ENCODE results near the gene ARHGDIB. TPM values are rescaled to one million over a fixed set of nuclear protein-coding genes. Genes with fewer than 3 reads are reported as not detected.
A peak's percentile ranks its signal among the peaks of the same experiment; 100 is the strongest.

ARHGDIB gene
- total RNA-seq = 10 to 100 TPM; 23.5 to 38.5 TPM
- long read RNA-seq, transcript ARHGDIB-201 (6 exons, 1,256 nt) = major isoform, 11 of 13 reads
- long read RNA-seq, partial matches to known transcripts = 0 of 13 reads
- long read RNA-seq, other reads (novel, unspliced or antisense) = 1 of 13 reads

- ATAC-seq (peak; percentile 72), DNase-seq (peak; percentile 48 to 49)
- intact Hi-C loops (cut with DNase I, micrococcal nuclease) = no loop called here
These were observed at the start of gene ARHGDIB for GRCh38 chr12:14961466-14962152. ARHGDIB (minus strand) TSS chr12:14961601; CDS start chr12:14950712, 10,889 bp downstream.

- DNase-seq = no peak
- intact Hi-C loops (cut with DNase I, micrococcal nuclease) = no loop called here
- ATAC-seq = no peak
These were observed 49.8 kb upstream of the ARHGDIB start for GRCh38 chr12:15011162-15011561.

GRCh38 chr12:15007551-15007950 lies 46.1 kb upstream of the ARHGDIB start:
- ATAC-seq (no peak), DNase-seq (no peak)
- intact Hi-C loops (cut with DNase I, micrococcal nuclease) = loop anchor here in 1 of 2 donors (10.0 kb wide), 1 partner anchor 147 kb away; no protein-coding TSS in a partner anchor

- ATAC-seq = no peak
- intact Hi-C loops (cut with DNase I, micrococcal nuclease) = loop anchor here in 1 of 2 donors (10.0 kb wide), 1 partner anchor 150 kb away; no protein-coding TSS in a partner anchor
These were observed 43.7 kb upstream of the ARHGDIB start for GRCh38 chr12:15005064-15005463.

GRCh38 chr12:15004421-15004820 lies 43.0 kb upstream of the ARHGDIB start:
- no peak for ATAC-seq
- no peak for DNase-seq
- intact Hi-C loops (cut with DNase I, micrococcal nuclease) = loop anchor here in 1 of 2 donors (5.0 to 10.0 kb wide), 2 partner anchors 150 to 213 kb away; no protein-coding TSS in a partner anchor

More at GRCh38 chr12:15005064-15005463, 43.7 kb upstream of the ARHGDIB start:
- DNase-seq = no peak

- intact Hi-C loops (cut with DNase I, micrococcal nuclease) = loop anchor here in 1 of 2 donors (5.0 to 10.0 kb wide), 2 partner anchors 153 to 215 kb away; no protein-coding TSS in a partner anchor
- peak in 1 of 2 donors; percentile 64 for DNase-seq
- ATAC-seq = no peak
These were observed 40.5 kb upstream of the ARHGDIB start for GRCh38 chr12:15001733-15002382.

- DNase-seq (no peak), ATAC-seq (no peak)
- intact Hi-C loops (cut with DNase I, micrococcal nuclease) = loop anchor here in 1 of 2 donors (5.0 to 10.0 kb wide), 2 partner anchors 154 to 217 kb away; no protein-coding TSS in a partner anchor
These were observed 39.2 kb upstream of the ARHGDIB start for GRCh38 chr12:15000575-15000974.

GRCh38 chr12:14999695-15000365 lies 38.4 kb upstream of the ARHGDIB start:
- DNase-seq (no peak), ATAC-seq (no peak)
- intact Hi-C loops (cut with DNase I, micrococcal nuclease) = loop anchor here (5.0 to 10.0 kb wide), 4 partner anchors 155 to 265 kb away; partner anchors contain the start of gene ART4 (in 1 of the 2)

- no peak for DNase-seq
- no peak for ATAC-seq
- intact Hi-C loops (cut with DNase I, micrococcal nuclease) = loop anchor here (10.0 kb wide), 2 partner anchors 154 to 266 kb away; partner anchors contain the start of gene ART4 (in 1 of the 2)
These were observed 37.8 kb upstream of the ARHGDIB start for GRCh38 chr12:14999021-14999694.

- DNase-seq (no peak), ATAC-seq (no peak)
- intact Hi-C loops (cut with DNase I, micrococcal nuclease) = loop anchor here (10.0 kb wide), 2 partner anchors 153 to 267 kb away; partner anchors contain the start of gene ART4 (in 1 of the 2)
These were observed 36.6 kb upstream of the ARHGDIB start for GRCh38 chr12:14997998-14998397.

- ATAC-seq (peak; percentile 56), DNase-seq (no peak)
- intact Hi-C loops (cut with DNase I, micrococcal nuclease) = loop anchor here (2.0 to 10.0 kb wide), 3 partner anchors 149 to 269 kb away; partner anchors contain the start of gene ART4 (in 1 of the 2)
These were observed 34.4 kb upstream of the ARHGDIB start for GRCh38 chr12:14995583-14996425.

- ATAC-seq (no peak), DNase-seq (no peak)
- intact Hi-C loops (cut with DNase I, micrococcal nuclease) = loop anchor here (2.0 to 10.0 kb wide), 3 partner anchors 148 to 270 kb away; partner anchors contain the start of gene ART4 (in 1 of the 2)
These were observed 33.2 kb upstream of the ARHGDIB start for GRCh38 chr12:14994610-14995009.

GRCh38 chr12:14993537-14994266 lies 32.3 kb upstream of the ARHGDIB start:
- intact Hi-C loops (cut with DNase I, micrococcal nuclease) = loop anchor here (2.0 to 10.0 kb wide), 3 partner anchors 147 to 271 kb away; partner anchors contain the start of gene ART4 (in 1 of the 2)
- DNase-seq (no peak), ATAC-seq (no peak)

GRCh38 chr12:14993117-14993516 lies 31.7 kb upstream of the ARHGDIB start:
- no peak for DNase-seq
- ATAC-seq = no peak
- intact Hi-C loops (cut with DNase I, micrococcal nuclease) = loop anchor here (10.0 kb wide), 2 partner anchors 148 to 272 kb away; partner anchors contain the start of gene ART4 (in 1 of the 2)

- DNase-seq (no peak), ATAC-seq (no peak)
- intact Hi-C loops (cut with DNase I, micrococcal nuclease) = loop anchor here (10.0 kb wide), 2 partner anchors 148 to 272 kb away; partner anchors contain the start of gene ART4 (in 1 of the 2)
These were observed 31.3 kb upstream of the ARHGDIB start for GRCh38 chr12:14992673-14993072.

GRCh38 chr12:14991069-14991468 lies 29.7 kb upstream of the ARHGDIB start:
- intact Hi-C loops (cut with DNase I, micrococcal nuclease) = loop anchor here (10.0 kb wide), 2 partner anchors 146 to 274 kb away; partner anchors contain the start of gene ART4 (in 1 of the 2)
- ATAC-seq (no peak), DNase-seq (no peak)
